Immature natural killer cell (primary cell): ENCODE measurements around the gene FBN2. TPM values are rescaled to one million over a fixed set of nuclear protein-coding genes. Genes with fewer than 3 reads are reported as not detected.
"Not testable (repeated sequence)": the region's sequence is repeated elsewhere in the genome, so short reads cannot be mapped to it uniquely, and the experiment has no call there.

ENCODE experiments used
- DNase-seq, 3 donors: peaks; one replicate each; pipeline ENCODE4 v3.0.0; 2022; ENCODE audit warnings: mixed read lengths in 1 of 3
- H3K27ac Mint-ChIP-seq, 6 donors: one replicate each; pipeline ENCODE4 v1.8.0; 2020; ENCODE audit warnings: mixed read lengths in 6 of 6, mild to moderate bottlenecking in 5 of 6, inconsistent platforms in 4 of 6, moderate library complexity in 3 of 6
- H3K27me3 Mint-ChIP-seq, 3 donors: one replicate each; pipeline ENCODE4 v1.8.0; 2020 to 2021; ENCODE audit warnings: low read depth in 3 of 3, mild to moderate bottlenecking in 3 of 3, mixed read lengths in 3 of 3, moderate library complexity in 3 of 3, inconsistent platforms in 1 of 3
- H3K36me3 Mint-ChIP-seq, 3 donors: one replicate each; pipeline ENCODE4 v1.8.0; 2020; ENCODE audit warnings: mixed read lengths in 3 of 3, inconsistent platforms in 2 of 3, mild to moderate bottlenecking in 2 of 3
- H3K4me1 Mint-ChIP-seq, 2 donors: one replicate each; pipeline ENCODE4 v1.8.0; 2020; ENCODE audit warnings: inconsistent platforms in 2 of 2, mild to moderate bottlenecking in 2 of 2, mixed read lengths in 2 of 2, moderate library complexity in 1 of 2
- H3K4me3 Mint-ChIP-seq, 5 donors: one replicate each; pipeline ENCODE4 v1.8.0; 2020; ENCODE audit warnings: mild to moderate bottlenecking in 5 of 5, mixed read lengths in 5 of 5, inconsistent platforms in 3 of 5, moderate library complexity in 3 of 5
- H3K9me3 Mint-ChIP-seq, 6 donors: one replicate each; pipeline ENCODE4 v1.8.0; 2020; ENCODE audit warnings: mild to moderate bottlenecking in 6 of 6, mixed read lengths in 6 of 6, inconsistent platforms in 4 of 6, moderate library complexity in 3 of 6
- polyA plus RNA-seq, 3 donors: library from polyadenylated mRNA; unstranded; fragments of 300-500 nt; fragmentation: Illumina TruSeq; gene quantifications; one replicate each; pipeline ENCODE4 v1.2.3, GENCODE V29; 2021

The FBN2 gene
- polyA plus RNA-seq, 3 donors from 2014 or later: not detected

GRCh38 chr5:128345247-128345646 lies 192.8 kb downstream of the FBN2 start:
- Mint-ChIP-seq H3K27me3 (peaks cover 0 to 3% (median 0%) of the 10 kb centered on the region in 3 donors), H3K36me3 (no peaks in the 10 kb centered on the region), H3K27ac (no peak overlapping the region), H3K9me3 (peaks cover 3 to 12% (median 5%) of the 10 kb centered on the region in 6 donors), H3K4me1 (no peaks in the 10 kb centered on the region), H3K4me3 (no peak overlapping the region)
- DNase-seq: no peak

DNA sequence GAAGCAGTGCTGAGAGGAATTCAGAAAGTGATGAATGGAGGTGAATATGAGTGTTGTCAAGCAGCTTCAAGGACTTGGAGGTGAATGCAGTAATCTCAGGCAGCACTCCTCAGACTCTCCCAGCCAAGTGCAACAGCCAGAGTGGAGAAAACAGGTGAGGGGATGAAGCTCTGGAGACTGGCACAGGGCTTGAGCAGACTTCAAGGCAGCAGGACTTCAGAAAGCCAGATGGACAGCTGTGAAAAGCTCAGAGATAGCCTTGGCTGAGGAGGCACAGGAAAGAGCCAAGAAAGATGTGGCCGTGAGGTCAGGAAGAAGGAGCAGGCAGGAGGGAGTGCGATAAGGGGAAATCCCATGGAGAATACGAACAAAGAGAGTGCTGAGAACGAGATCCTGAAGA lies 194.9 kb downstream of the FBN2 start:
- H3K9me3 Mint-ChIP-seq: peaks cover 3 to 12% (median 5%) of the 10 kb centered on the region in 6 donors
- no peaks in the 10 kb centered on the region for H3K36me3 Mint-ChIP-seq
- peaks cover 0 to 3% (median 0%) of the 10 kb centered on the region in 3 donors for H3K27me3 Mint-ChIP-seq
- H3K4me1 Mint-ChIP-seq: no peaks in the 10 kb centered on the region
- no peak for DNase-seq
- H3K4me3 Mint-ChIP-seq: no peak overlapping the region
- H3K27ac Mint-ChIP-seq: peak overlapping the region in 1 of 6 donors; percentile 54

DNA sequence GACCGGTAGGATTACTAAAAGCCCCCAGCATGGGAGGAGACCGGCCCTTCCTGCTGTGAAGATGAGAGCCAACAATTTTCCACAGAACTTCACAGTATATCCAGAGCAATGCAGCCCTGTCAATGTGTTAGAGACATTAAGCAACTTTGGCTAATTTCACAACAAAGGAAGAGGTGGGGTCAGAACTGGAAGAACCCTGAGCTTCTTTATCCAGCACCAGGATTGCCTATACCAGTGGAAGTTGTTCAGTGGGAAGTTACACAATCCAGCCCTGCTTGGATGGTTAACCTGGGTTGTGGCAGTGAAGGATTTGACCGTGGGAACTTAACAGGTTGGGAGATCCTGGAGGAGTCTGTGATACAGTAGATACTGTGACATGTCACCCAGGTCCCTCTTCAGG lies 197.0 kb downstream of the FBN2 start:
- Mint-ChIP-seq H3K4me1 (no peaks in the 10 kb centered on the region), H3K27me3 (peaks cover 0 to 3% (median 0%) of the 10 kb centered on the region in 3 donors), H3K9me3 (peaks cover 0 to 12% (median 5%) of the 10 kb centered on the region in 6 donors), H3K4me3 (no peak overlapping the region), H3K36me3 (no peaks in the 10 kb centered on the region), H3K27ac (no peak overlapping the region)
- DNase-seq: no peak

DNA sequence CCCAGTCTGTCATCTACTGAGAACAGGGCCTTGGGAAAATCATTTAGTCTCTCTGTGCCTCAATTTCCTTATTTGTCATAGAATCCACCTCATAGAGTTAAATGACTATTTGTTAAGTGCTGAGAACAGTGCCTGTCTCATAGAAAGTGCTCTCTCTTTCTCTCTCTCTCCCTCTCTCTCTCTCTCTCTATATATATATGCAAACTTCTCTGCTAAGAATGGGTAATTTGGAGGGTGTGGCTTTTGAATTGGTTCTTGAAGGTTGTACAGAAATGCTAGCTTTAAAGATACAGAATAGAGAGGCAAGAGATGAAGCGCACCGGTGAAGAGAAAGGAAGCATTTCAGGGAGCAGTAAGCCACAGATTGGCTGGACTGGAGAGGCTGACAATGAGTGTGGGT lies 197.4 kb downstream of the FBN2 start:
- no peak for DNase-seq
- Mint-ChIP-seq H3K4me1 (no peaks in the 10 kb centered on the region), H3K27me3 (peaks cover 0 to 3% (median 0%) of the 10 kb centered on the region in 3 donors), H3K4me3 (no peak overlapping the region), H3K36me3 (no peaks in the 10 kb centered on the region), H3K9me3 (peaks cover 0 to 12% (median 5%) of the 10 kb centered on the region in 6 donors), H3K27ac (no peak overlapping the region)

GRCh38 chr5:128339585-128339984 lies 198.5 kb downstream of the FBN2 start:
- H3K9me3 Mint-ChIP-seq: peaks cover 2 to 12% (median 5%) of the 10 kb centered on the region in 6 donors
- H3K4me1 Mint-ChIP-seq: no peaks in the 10 kb centered on the region
- no peak overlapping the region for H3K4me3 Mint-ChIP-seq
- no peaks in the 10 kb centered on the region for H3K36me3 Mint-ChIP-seq
- H3K27ac Mint-ChIP-seq: no peak overlapping the region
- DNase-seq: no peak
- H3K27me3 Mint-ChIP-seq: peaks cover 0 to 3% (median 0%) of the 10 kb centered on the region in 3 donors

GRCh38 chr5:128338649-128339048 lies 199.4 kb downstream of the FBN2 start:
- H3K4me3 Mint-ChIP-seq: no peak overlapping the region
- no peak overlapping the region for H3K27ac Mint-ChIP-seq
- peaks cover 3 to 12% (median 6%) of the 10 kb centered on the region in 6 donors for H3K9me3 Mint-ChIP-seq
- no peaks in the 10 kb centered on the region for H3K36me3 Mint-ChIP-seq
- DNase-seq: no peak
- peaks cover 0 to 3% (median 3%) of the 10 kb centered on the region in 3 donors for H3K27me3 Mint-ChIP-seq
- H3K4me1 Mint-ChIP-seq: no peaks in the 10 kb centered on the region

DNA sequence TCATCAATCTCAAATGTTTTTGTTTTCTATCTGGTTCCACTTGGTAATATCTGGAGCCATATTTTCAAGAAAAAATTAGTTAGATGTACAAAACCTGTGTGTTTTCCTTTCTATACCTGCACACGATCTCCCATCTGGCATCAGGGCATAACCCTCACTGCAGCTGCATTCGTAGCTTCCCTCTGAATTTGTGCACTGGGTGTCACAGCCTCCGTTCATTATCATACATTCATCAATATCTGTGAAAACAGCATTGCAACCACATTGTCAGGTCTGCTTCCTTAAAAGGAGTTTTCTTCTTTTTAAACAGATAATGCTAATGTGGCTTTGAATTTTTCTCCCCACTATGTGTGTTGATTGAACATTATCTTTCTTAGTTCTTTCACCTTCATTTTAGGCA lies 202.7 kb downstream of the FBN2 start:
- H3K4me1 Mint-ChIP-seq: no peaks in the 10 kb centered on the region
- no peaks in the 10 kb centered on the region for H3K36me3 Mint-ChIP-seq
- H3K27me3 Mint-ChIP-seq: peaks cover 0 to 3% (median 2%) of the 10 kb centered on the region in 3 donors
- DNase-seq: no peak
- no peak overlapping the region for H3K4me3 Mint-ChIP-seq
- no peak overlapping the region for H3K27ac Mint-ChIP-seq
- peaks cover 0 to 9% (median 3%) of the 10 kb centered on the region in 6 donors for H3K9me3 Mint-ChIP-seq

DNA sequence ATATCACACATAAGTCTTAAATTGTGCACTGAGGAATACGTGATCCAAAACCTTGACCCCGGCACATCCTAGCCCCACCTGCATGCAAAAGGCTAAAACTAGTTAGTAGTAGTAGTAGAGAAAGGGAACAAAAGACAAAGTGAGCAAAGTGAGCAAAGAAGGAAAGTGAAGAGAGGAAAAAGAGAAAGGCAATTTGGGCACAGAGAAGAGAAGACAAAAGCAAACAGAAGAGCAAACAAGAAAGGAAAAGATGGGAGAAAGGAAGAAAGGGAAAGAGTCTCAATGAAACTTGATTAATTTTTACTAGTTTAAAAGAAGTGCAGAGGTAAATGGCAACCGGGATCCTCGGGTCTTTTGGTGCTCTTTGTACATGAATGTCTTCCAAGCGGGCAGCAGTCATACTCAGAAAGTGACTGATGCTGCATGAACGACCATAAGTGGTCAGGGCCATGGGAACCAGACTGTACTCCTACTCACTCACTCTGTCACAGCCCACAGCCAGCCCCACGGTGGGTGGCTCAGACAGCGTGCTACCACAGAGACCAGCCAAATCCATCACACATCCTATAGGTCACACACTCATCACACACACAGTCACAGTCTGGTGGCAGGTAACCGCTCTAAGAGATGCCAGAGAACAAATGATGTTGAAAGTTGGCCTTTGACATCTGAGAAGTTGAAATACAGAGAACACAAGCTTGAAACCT lies 203.9 kb downstream of the FBN2 start:
- Mint-ChIP-seq H3K4me3 (no peak overlapping the region), H3K4me1 (no peaks in the 10 kb centered on the region), H3K27ac (no peak overlapping the region), H3K9me3 (peaks cover 0 to 10% (median 2%) of the 10 kb centered on the region in 6 donors), H3K36me3 (no peaks in the 10 kb centered on the region), H3K27me3 (peaks cover 0 to 3% (median 2%) of the 10 kb centered on the region in 3 donors)
- no peak for DNase-seq

DNA sequence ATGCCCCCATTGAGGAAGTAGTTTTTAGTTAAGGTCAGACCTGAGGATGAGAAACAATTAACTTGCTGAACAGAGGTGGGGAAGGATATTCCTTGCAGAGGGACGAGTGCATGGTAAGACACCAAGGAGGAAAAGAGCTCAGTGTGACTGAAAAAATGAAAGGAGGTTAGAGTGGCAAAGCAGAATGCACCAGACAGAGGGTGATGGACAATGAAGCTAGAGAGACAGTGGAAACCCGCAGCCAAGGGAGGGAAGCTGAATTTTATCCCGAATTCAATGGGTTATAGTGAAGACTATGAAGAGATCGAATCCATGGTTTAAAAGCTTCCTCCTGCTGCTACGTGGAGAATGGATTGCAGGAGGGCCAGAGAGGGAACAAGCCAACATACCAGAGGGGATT lies 206.8 kb downstream of the FBN2 start:
- peaks cover 0 to 10% (median 4%) of the 10 kb centered on the region in 6 donors for H3K9me3 Mint-ChIP-seq
- H3K27ac Mint-ChIP-seq: no peak overlapping the region
- H3K4me1 Mint-ChIP-seq: no peaks in the 10 kb centered on the region
- H3K27me3 Mint-ChIP-seq: peaks cover 2 to 3% (median 2%) of the 10 kb centered on the region in 3 donors
- H3K36me3 Mint-ChIP-seq: no peaks in the 10 kb centered on the region
- H3K4me3 Mint-ChIP-seq: no peak overlapping the region
- no peak for DNase-seq

DNA sequence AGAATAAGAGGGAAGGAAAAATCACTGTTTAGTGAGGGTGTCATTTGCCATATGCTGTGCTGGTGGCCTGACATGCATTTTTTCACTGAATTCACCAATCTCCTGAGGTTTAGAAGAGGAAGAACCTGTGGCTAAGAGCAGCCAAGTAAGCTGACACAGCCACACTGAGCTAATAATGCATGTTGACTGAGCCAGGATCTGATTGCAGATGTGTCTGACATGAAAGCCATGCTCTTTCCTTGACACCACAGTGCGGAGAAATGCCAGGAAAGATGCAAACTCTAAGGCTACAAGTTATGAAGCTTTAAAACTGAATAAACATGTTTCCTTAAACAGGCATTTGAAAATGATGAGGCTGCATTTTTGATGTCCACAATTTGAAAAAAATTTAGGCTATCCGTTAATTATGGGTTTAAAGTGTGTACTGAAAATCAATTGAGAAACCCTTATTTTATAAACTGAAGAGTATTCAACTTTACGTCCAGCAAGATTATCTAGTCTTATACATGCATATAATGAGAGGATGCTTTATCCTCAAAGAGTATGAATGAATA lies 208.6 kb downstream of the FBN2 start:
- H3K27me3 Mint-ChIP-seq: peaks cover 2 to 4% (median 3%) of the 10 kb centered on the region in 3 donors
- H3K4me1 Mint-ChIP-seq: no peaks in the 10 kb centered on the region
- peaks cover 5 to 11% (median 8%) of the 10 kb centered on the region in 6 donors for H3K9me3 Mint-ChIP-seq
- H3K4me3 Mint-ChIP-seq: no peak overlapping the region
- DNase-seq: no peak
- H3K36me3 Mint-ChIP-seq: no peaks in the 10 kb centered on the region
- H3K27ac Mint-ChIP-seq: no peak overlapping the region

- H3K9me3 Mint-ChIP-seq: peaks cover 6 to 15% (median 11%) of the 10 kb centered on the region in 6 donors
- no peaks in the 10 kb centered on the region for H3K36me3 Mint-ChIP-seq
- no peak overlapping the region for H3K4me3 Mint-ChIP-seq
- H3K27me3 Mint-ChIP-seq: peaks cover 2 to 4% (median 2%) of the 10 kb centered on the region in 3 donors
- no peaks in the 10 kb centered on the region for H3K4me1 Mint-ChIP-seq
- H3K27ac Mint-ChIP-seq: no peak overlapping the region
- no peak for DNase-seq
Measured at GRCh38 chr5:128328446-128328845, 209.6 kb downstream of the FBN2 start.

- no peak for DNase-seq
- Mint-ChIP-seq H3K36me3 (no peaks in the 10 kb centered on the region), H3K4me3 (no peak overlapping the region), H3K27me3 (peaks cover 2 to 4% (median 2%) of the 10 kb centered on the region in 3 donors), H3K9me3 (peaks cover 6 to 19% (median 11%) of the 10 kb centered on the region in 6 donors), H3K27ac (no peak overlapping the region), H3K4me1 (no peaks in the 10 kb centered on the region)
Measured at GRCh38 chr5:128328007-128328406, 210.0 kb downstream of the FBN2 start.

DNA sequence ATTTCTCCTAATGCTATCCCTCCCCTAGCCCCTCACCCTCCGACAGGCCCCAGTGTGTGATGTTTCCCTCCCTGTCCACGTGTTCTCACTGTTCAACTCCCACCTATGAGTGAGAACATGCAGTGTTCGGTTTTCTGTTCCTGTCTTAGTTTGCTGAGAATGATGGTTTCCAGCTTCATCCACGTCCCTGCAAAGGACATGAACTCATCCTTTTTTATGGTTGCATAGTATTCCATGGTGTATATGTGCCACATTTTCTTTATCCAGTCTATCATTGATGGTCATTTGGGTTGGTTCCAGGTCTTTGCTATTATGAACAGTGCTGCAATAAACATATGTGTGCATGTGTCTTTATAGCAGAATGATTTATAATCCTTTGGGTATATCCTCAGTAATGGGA lies 216.6 kb downstream of the FBN2 start:
- H3K4me3 Mint-ChIP-seq, DNase-seq, H3K27ac Mint-ChIP-seq, H3K36me3 Mint-ChIP-seq, H3K27me3 Mint-ChIP-seq, H3K4me1 Mint-ChIP-seq: not testable (repeated sequence)
- peaks cover 8 to 19% (median 12%) of the 10 kb centered on the region in 6 donors for H3K9me3 Mint-ChIP-seq

DNA sequence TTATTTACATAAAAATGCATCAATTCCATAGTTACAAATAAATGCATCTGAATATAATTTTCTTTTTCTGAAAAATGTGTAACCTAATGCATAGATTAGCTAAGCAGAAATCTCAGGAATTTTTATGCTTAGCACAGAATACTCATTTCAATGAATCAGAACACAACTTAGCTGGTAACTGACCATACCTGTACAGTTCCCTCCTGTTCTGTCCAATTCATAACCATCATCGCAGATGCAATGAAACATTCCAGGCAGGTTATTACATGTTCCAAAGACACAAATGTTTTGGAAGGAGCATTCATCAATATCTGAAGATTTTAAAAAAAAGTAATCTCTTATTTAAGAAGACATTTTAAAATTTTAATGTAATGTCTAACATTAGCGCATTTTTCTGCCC lies 219.4 kb downstream of the FBN2 start:
- Mint-ChIP-seq H3K4me3 (no peak overlapping the region), H3K36me3 (no peaks in the 10 kb centered on the region), H3K27ac (no peak overlapping the region), H3K27me3 (peaks cover 0 to 2% (median 2%) of the 10 kb centered on the region in 3 donors), H3K9me3 (peaks cover 0 to 16% (median 5%) of the 10 kb centered on the region in 6 donors), H3K4me1 (no peaks in the 10 kb centered on the region)
- DNase-seq: no peak
